ENCODE results near the gene GLT1D1.

DNA sequence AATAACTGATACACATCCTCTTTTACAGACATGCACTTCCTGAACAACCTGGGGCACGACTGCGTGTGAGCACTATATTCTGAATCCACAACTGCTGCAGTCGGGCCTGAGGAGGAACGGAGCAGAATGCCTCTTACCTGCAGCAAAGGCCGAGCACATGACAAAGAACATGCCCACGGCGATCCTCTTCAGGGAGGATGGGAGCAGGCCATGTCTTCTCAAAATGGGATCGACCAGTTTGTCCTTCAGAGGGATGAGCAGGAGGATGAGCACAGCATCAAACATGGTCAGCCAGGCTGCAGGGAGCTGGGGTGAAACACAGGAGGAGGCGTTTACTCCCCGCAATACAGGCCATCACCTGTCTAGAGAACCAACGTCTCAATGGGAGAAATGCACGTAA is 44.6 kb upstream of the GLT1D1 start:
- TF ChIP-seq POLR2A (IDR thresholded peaks at IDR 0.05; ENCODE audit: low read length), result no peak
- TF ChIP-seq GATA1 (IDR thresholded peaks at IDR 0.05; ENCODE audit: low read depth, low read length), result no peak

Measured in erythroblast (primary cell).